Fibroblast of lung (primary cell): ENCODE measurements around the gene OBSCN.

ENCODE experiments used
- CTCF ChIP-seq, 2 donors: IDR thresholded peaks in 1 of 2; conservative IDR thresholded peaks in 1 of 2; 1 replicate in 1 of 2; 2 replicates in 1 of 2; pipeline ENCODE4 v1.5.1; 2011 to 2012; ENCODE audit warnings: low read length in 2 of 2, control low read depth in 1 of 2, inconsistent platforms in 1 of 2, low read depth in 1 of 2, mild to moderate bottlenecking in 1 of 2
- EZH2 ChIP-seq: IDR thresholded peaks from 2 replicates; pipeline ENCODE4 v1.5.1; 2012; ENCODE audit warnings: low read length, control low read depth, mild to moderate bottlenecking; ENCODE audit errors: missing control alignments

GRCh38 chr1:228403231-228403631, 195.4 kb downstream of the OBSCN start:
- TF ChIP-seq CTCF (conservative IDR thresholded peaks at IDR 0.05 in 1 of 2, IDR thresholded peaks at IDR 0.05 in 1 of 2; ENCODE audit: low read depth in 1 of 2, low read length in 2 of 2) (no peak), EZH2 (no peak)
